B cell (primary cell): Measurements from ENCODE around the gene SSR3. TPM values are rescaled to one million over a fixed set of nuclear protein-coding genes. Genes with fewer than 3 reads are reported as not detected.

Experiments
- ATAC-seq: fragments of 200-7000 bp; cut with Tn5 transposase; one replicate; pipeline ENCODE4 v1.10.0; 2021; ENCODE audit warnings: low read depth, mild to moderate bottlenecking, moderate number of reproducible peaks, moderate library complexity
- CTCF ChIA-PET: fragments of 350-600 bp; sonication (Branson Sonifier 250); formaldehyde crosslinking; loops from one replicate; lab custom pipeline; 2021; ENCODE audit warnings: antibody characterized with exemption, inconsistent platforms; lab: Charles Lee
- POLR2A ChIA-PET: fragments of 350-600 bp; sonication (Branson Sonifier 250); formaldehyde crosslinking; loops from one replicate; lab custom pipeline; 2021; ENCODE audit warnings: antibody characterized with exemption; lab: Charles Lee
- DNase-seq: peaks from one replicate; pipeline ENCODE4 v3.0.0; 2013
- H2AFZ ChIP-seq: 2 replicates; pipeline ENCODE4 v1.6.1; 2012; ENCODE audit warnings: mild to moderate bottlenecking, low read depth, low read length; ENCODE audit not compliant: insufficient read depth, poor library complexity, severe bottlenecking
- H3K27ac ChIP-seq, 2 donors: 1 replicate in 1 of 2; 2 replicates in 1 of 2; pipeline ENCODE4 v1.5.1; 2012 to 2013; ENCODE audit warnings: low read length in 2 of 2, mild to moderate bottlenecking in 2 of 2, moderate library complexity in 1 of 2
- H3K27me3 ChIP-seq, 4 experiments: fragments of 200-600 bp in 1 of 4; sonication (generic) in 1 of 4; replicated peaks in 1 of 4; 1 replicate in 2 of 4; 2 replicates in 2 of 4; pipeline versions ENCODE4 v1.6.1 to v1.7.0; 2013 to 2016; ENCODE audit warnings: low read length in 3 of 4, mild to moderate bottlenecking in 2 of 4, mixed read lengths in 1 of 4, moderate library complexity in 1 of 4; ENCODE audit not compliant: insufficient read depth in 4 of 4, control insufficient read depth in 3 of 4; ENCODE audit errors: control extremely low read depth in 1 of 4
- H3K36me3 ChIP-seq, 2 experiments: replicated peaks in 1 of 2; 1 replicate in 1 of 2; 2 replicates in 1 of 2; pipeline versions ENCODE4 v1.6.1 to v1.7.1; 2013; ENCODE audit warnings: low read length in 1 of 2; ENCODE audit not compliant: insufficient read depth in 2 of 2, control insufficient read depth in 1 of 2; ENCODE audit errors: control extremely low read depth in 1 of 2, extremely low read depth in 1 of 2
- H3K4me1 ChIP-seq, 2 donors: fragments of 200-600 bp in 1 of 2; sonication (generic) in 1 of 2; 1 replicate in 1 of 2; 2 replicates in 1 of 2; pipeline versions ENCODE4 v1.5.1 to v1.6.1; 2013 to 2017; ENCODE audit warnings: low read length in 2 of 2; ENCODE audit not compliant: control insufficient read depth in 2 of 2, insufficient read depth in 2 of 2
- H3K4me2 ChIP-seq: replicated peaks from 2 replicates; pipeline ENCODE3; 2012; ENCODE audit warnings: mild to moderate bottlenecking, low read depth, low read length; ENCODE audit not compliant: poor library complexity, severe bottlenecking
- H3K4me3 ChIP-seq, 5 experiments: fragments of 200-600 bp in 1 of 5; sonication (generic) in 1 of 5; 1 replicate in 3 of 5; 2 replicates in 2 of 5; pipeline versions ENCODE4 v1.5.1 to v1.7.0; 2011 to 2016; ENCODE audit warnings: low read length in 4 of 5, mild to moderate bottlenecking in 4 of 5, low read depth in 2 of 5, control low read depth in 1 of 5, moderate library complexity in 1 of 5; ENCODE audit not compliant: insufficient read depth in 1 of 5; ENCODE audit errors: control extremely low read depth in 1 of 5, extremely low read depth in 1 of 5
- H3K79me2 ChIP-seq: fragments of 200-600 bp; sonication (generic); one replicate; pipeline ENCODE4 v1.6.0; 2016; ENCODE audit warnings: low read length; ENCODE audit not compliant: control insufficient read depth, insufficient read depth
- H3K9ac ChIP-seq: fragments of 200-600 bp; sonication (generic); 2 replicates; pipeline ENCODE4 v1.6.1; 2017; ENCODE audit warnings: mild to moderate bottlenecking, low read length, moderate library complexity
- H3K9me3 ChIP-seq, 3 donors: one replicate each; pipeline versions ENCODE4 v1.6.1 to v1.7.1; 2013; ENCODE audit warnings: low read length in 2 of 3; ENCODE audit not compliant: control insufficient read depth in 2 of 3, insufficient read depth in 1 of 3; ENCODE audit errors: control extremely low read depth in 1 of 3
- H4K20me1 ChIP-seq: 2 replicates; pipeline ENCODE4 v1.6.0; 2012; ENCODE audit warnings: mild to moderate bottlenecking, low read length; ENCODE audit not compliant: insufficient read depth, control insufficient read depth, poor library complexity, severe bottlenecking
- H3K27ac Mint-ChIP-seq: one replicate; pipeline ENCODE4 v1.8.0; 2021; ENCODE audit warnings: mixed read lengths
- H3K27me3 Mint-ChIP-seq: one replicate; pipeline ENCODE4 v1.8.0; 2021; ENCODE audit warnings: mixed read lengths
- H3K4me1 Mint-ChIP-seq: one replicate; pipeline ENCODE4 v1.8.0; 2021; ENCODE audit warnings: mixed read lengths
- H3K4me3 Mint-ChIP-seq: one replicate; pipeline ENCODE4 v1.8.0; 2021; ENCODE audit warnings: mixed read lengths
- H3K9me3 Mint-ChIP-seq: one replicate; pipeline ENCODE4 v1.8.0; 2022; ENCODE audit warnings: mixed read lengths; ENCODE audit not compliant: insufficient read depth
- EZH2 ChIP-seq: IDR thresholded peaks from 2 replicates; pipeline ENCODE4 v1.6.1; 2012; ENCODE audit warnings: borderline replicate concordance, low read depth, mild to moderate bottlenecking, moderate library complexity, low read length; ENCODE audit not compliant: insufficient read depth, poor library complexity, severe bottlenecking
- WGBS: methylation state at CpG from one replicate; pipeline ENCODE4 v1.1.5; 2013; ENCODE audit warnings: missing lambda C conversion rate; ENCODE audit not compliant: insufficient coverage; 5-methylcytosine and 5-hydroxymethylcytosine counted together
- intact Hi-C: fragments of 100-400 bp; cut with micrococcal nuclease; formaldehyde crosslinking; loops from one replicate; pipeline ENCODE4 v1.10.0; 2022
- polyA plus RNA-seq: library from polyadenylated mRNA; depleted of rRNA; stranded (reverse); fragments of >200 nt; gene quantifications from 2 replicates; pipeline ENCODE4 v1.2.3, GENCODE V29; 2012
- total RNA-seq, 2 donors: library from RNA; stranded (reverse); fragments of 120-200 nt in 1 of 2; gene quantifications; 1 replicate in 1 of 2; 2 replicates in 1 of 2; pipeline versions ENCODE4 v1.2.3 to v1.2.4, GENCODE V29; 2013 to 2022
- TF ChIP-seq, protein P1 (sequence below): fragments of 200-600 bp; IDR thresholded peaks from one replicate; pipeline ENCODE4 v1.8.0; 2022; ENCODE audit warnings: antibody characterized with exemption, mild to moderate bottlenecking

Gene SSR3
- total and polyA plus RNA-seq, 2 donors (not counting 1 experiment from before 2014, with no cell fraction given): 17.5 to 69.2 TPM

DNA sequence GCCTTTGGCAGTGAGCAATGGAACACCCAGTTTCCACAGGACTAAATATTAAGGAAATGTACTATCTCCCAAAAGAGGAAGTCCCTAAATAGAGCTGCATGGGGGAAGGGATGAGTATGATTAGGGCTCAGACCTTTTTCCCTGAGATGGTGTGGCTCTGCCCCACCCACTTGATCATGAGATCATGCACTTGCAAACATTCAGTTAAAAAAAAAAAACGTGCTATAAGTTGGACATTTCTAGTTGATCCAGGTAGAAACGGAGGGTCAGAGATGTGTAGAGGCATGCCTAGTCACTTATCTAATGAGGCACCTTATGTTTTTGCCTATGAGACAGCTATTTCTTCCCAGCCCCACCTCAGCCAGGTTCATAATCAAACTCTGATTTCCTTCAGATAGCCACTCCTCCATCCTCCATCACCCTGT lies 24.5 kb upstream of the SSR3 start:
- no peak overlapping the region for H3K4me3 ChIP-seq
- Mint-ChIP-seq H3K4me1 (peaks cover 4% of the 10 kb centered on the region), H3K9me3 (no peaks in the 10 kb centered on the region), H3K27ac (no peak overlapping the region), H3K4me3 (no peak overlapping the region), H3K27me3 (peaks cover 8% of the 10 kb centered on the region)
- H3K27ac ChIP-seq: no peak overlapping the region
- no peak for DNase-seq
- no peaks in the 10 kb centered on the region for H4K20me1 ChIP-seq
- intact Hi-C loops: no loop called here
- no peaks in the 10 kb centered on the region for H3K9me3 ChIP-seq
- TF ChIP-seq EZH2: no peak
- TF ChIP-seq, protein P1, sequence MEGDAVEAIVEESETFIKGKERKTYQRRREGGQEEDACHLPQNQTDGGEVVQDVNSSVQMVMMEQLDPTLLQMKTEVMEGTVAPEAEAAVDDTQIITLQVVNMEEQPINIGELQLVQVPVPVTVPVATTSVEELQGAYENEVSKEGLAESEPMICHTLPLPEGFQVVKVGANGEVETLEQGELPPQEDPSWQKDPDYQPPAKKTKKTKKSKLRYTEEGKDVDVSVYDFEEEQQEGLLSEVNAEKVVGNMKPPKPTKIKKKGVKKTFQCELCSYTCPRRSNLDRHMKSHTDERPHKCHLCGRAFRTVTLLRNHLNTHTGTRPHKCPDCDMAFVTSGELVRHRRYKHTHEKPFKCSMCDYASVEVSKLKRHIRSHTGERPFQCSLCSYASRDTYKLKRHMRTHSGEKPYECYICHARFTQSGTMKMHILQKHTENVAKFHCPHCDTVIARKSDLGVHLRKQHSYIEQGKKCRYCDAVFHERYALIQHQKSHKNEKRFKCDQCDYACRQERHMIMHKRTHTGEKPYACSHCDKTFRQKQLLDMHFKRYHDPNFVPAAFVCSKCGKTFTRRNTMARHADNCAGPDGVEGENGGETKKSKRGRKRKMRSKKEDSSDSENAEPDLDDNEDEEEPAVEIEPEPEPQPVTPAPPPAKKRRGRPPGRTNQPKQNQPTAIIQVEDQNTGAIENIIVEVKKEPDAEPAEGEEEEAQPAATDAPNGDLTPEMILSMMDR: no peak
- no peaks in the 10 kb centered on the region for H3K4me1 ChIP-seq
- no CpG with 5 or more reads among the region's 2 CpGs for WGBS
- no peaks in the 10 kb centered on the region for H3K36me3 ChIP-seq
- no peak overlapping the region for H3K9ac ChIP-seq
- no peak overlapping the region for H2AFZ ChIP-seq
- no peak overlapping the region for H3K4me2 ChIP-seq
- POLR2A ChIA-PET: no interaction called here
- no peak for ATAC-seq
- peaks cover 0 to 5% (median under 1%) of the 10 kb centered on the region in 4 experiments for H3K27me3 ChIP-seq
- CTCF ChIA-PET: no interaction called here
- no peaks in the 10 kb centered on the region for H3K79me2 ChIP-seq

DNA sequence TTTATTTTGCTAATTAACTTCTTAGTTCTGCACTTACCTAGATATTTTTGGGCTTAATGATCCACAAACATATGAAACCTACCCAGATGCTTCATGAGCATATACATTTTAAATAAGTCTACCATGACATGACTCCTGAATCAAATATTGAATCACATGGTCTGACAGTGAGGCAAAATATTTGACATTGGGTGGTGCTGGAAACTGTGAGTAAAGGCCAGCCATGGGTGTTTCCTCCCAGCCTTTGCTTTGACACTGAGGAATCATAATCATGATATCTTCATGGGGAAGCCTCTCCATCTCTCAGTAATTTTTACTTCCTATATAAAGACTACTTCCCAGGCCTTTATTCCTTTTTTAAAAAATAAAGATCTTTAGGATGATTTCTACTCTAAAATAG lies 22.8 kb upstream of the SSR3 start:
- DNase-seq (no peak), ATAC-seq (no peak)
- no peaks in the 10 kb centered on the region for H3K9me3 Mint-ChIP-seq
- intact Hi-C loops: no loop called here
- Histone ChIP-seq H3K9ac (no peak overlapping the region), H2AFZ (no peak overlapping the region), H3K9me3 (no peaks in the 10 kb centered on the region), H4K20me1 (no peaks in the 10 kb centered on the region), H3K27me3 (peaks cover 0 to 5% (median under 1%) of the 10 kb centered on the region in 4 experiments), H3K79me2 (no peaks in the 10 kb centered on the region), H3K36me3 (no peaks in the 10 kb centered on the region), H3K4me1 (no peaks in the 10 kb centered on the region), H3K4me3 (no peak overlapping the region), H3K27ac (no peak overlapping the region), H3K4me2 (no peak overlapping the region)
- CTCF ChIA-PET: no interaction called here
- H3K27me3 Mint-ChIP-seq: peaks cover 8% of the 10 kb centered on the region
- no peaks in the 10 kb centered on the region for H3K4me1 Mint-ChIP-seq
- H3K4me3 Mint-ChIP-seq: no peak overlapping the region
- no peak for TF ChIP-seq EZH2
- TF ChIP-seq, protein P1: no peak
- POLR2A ChIA-PET: no interaction called here
- H3K27ac Mint-ChIP-seq: no peak overlapping the region
